ENCODE results near the gene SLAMF1. TPM values are rescaled to one million over a fixed set of nuclear protein-coding genes. Genes with fewer than 3 reads are reported as not detected.
"Not testable (repeated sequence)": the region's sequence is repeated elsewhere in the genome, so short reads cannot be mapped to it uniquely, and the experiment has no call there.

Gene SLAMF1
- total and polyA plus RNA-seq, 2 of the 13 experiments (the other 11 are each of a cell fraction or from before 2014, with no cell fraction given) = not detected

GRCh38 chr1:160692390-160692789 is 45.5 kb upstream of the SLAMF1 start:
- H2AFZ ChIP-seq (ENCODE audit: low read length); H3K79me2 ChIP-seq (ENCODE audit: insufficient read depth, low read length); H3K4me2 ChIP-seq (ENCODE audit: low read depth, low read length); POLR2A ChIA-PET; BruUV-seq (replicated peaks); FAIRE-seq; H3K4me3 ChIP-seq (replicated peaks in 1 of 3; ENCODE audit: insufficient read depth in 1 of 3, low read depth in 2 of 3, low read length in 3 of 3); in situ Hi-C loops (cut with HindIII; ENCODE audit: extremely low pct_ligation_motif_present, low pct_unique_long_range_greater_than_20kb); intact Hi-C loops (cut with micrococcal nuclease; ENCODE audit: unreplicated experiment); H3K9ac ChIP-seq (ENCODE audit: insufficient read depth, low read depth, low read length); H3K4me1 ChIP-seq (ENCODE audit: insufficient read depth, low read length); CTCF ChIA-PET (ENCODE audit: low intra/inter-chr PET ratio, low total read pairs); H4K20me1 ChIP-seq (ENCODE audit: insufficient read depth, low read length); ATAC-seq; H3K36me3 ChIP-seq (replicated peaks in 1 of 2; ENCODE audit: control insufficient read depth in 1 of 2, insufficient read depth in 2 of 2, low read length in 2 of 2); H3K27me3 ChIP-seq (ENCODE audit: control insufficient read depth in 1 of 2, insufficient read depth in 2 of 2, low read length in 2 of 2); H3K27ac ChIP-seq (ENCODE audit: extremely low read length, insufficient read depth, low read length); H3K9me3 ChIP-seq (ENCODE audit: low read length): not testable (repeated sequence)
- TF ChIP-seq, protein P1, sequence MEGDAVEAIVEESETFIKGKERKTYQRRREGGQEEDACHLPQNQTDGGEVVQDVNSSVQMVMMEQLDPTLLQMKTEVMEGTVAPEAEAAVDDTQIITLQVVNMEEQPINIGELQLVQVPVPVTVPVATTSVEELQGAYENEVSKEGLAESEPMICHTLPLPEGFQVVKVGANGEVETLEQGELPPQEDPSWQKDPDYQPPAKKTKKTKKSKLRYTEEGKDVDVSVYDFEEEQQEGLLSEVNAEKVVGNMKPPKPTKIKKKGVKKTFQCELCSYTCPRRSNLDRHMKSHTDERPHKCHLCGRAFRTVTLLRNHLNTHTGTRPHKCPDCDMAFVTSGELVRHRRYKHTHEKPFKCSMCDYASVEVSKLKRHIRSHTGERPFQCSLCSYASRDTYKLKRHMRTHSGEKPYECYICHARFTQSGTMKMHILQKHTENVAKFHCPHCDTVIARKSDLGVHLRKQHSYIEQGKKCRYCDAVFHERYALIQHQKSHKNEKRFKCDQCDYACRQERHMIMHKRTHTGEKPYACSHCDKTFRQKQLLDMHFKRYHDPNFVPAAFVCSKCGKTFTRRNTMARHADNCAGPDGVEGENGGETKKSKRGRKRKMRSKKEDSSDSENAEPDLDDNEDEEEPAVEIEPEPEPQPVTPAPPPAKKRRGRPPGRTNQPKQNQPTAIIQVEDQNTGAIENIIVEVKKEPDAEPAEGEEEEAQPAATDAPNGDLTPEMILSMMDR (CRISPR knock-in tag; IDR thresholded peaks at IDR 0.05) = peak; percentile 23; the same call in 1 of the 2 replicates
- peak; percentile 30; the same call in 1 of the 2 replicates for TF ChIP-seq STAG1 (CRISPR knock-in tag; IDR thresholded peaks at IDR 0.05)
- WGBS (ENCODE audit: low lambda C conversion rate) = 51% methylated on average over 10 of the region's 10 CpGs
- peak; percentile 10 for DNase-seq (ENCODE audit: low spot score)

GRCh38 chr1:160685266-160685665 is 38.4 kb upstream of the SLAMF1 start:
- Histone ChIP-seq H3K27ac (ENCODE audit: extremely low read length, insufficient read depth, low read length) (no peak overlapping the region), H3K27me3 (ENCODE audit: control insufficient read depth in 1 of 2, insufficient read depth in 2 of 2, low read length in 2 of 2) (no peaks in the 10 kb centered on the region; a peak in 1 of 5 replicates), H3K9ac (ENCODE audit: insufficient read depth, low read depth, low read length) (no peak overlapping the region), H3K4me1 (ENCODE audit: insufficient read depth, low read length) (no peaks in the 10 kb centered on the region), H4K20me1 (ENCODE audit: insufficient read depth, low read length) (no peaks in the 10 kb centered on the region), H2AFZ (ENCODE audit: low read length) (no peak overlapping the region), H3K4me2 (ENCODE audit: low read depth, low read length) (no peak overlapping the region), H3K36me3 (replicated peaks in 1 of 2; ENCODE audit: control insufficient read depth in 1 of 2, insufficient read depth in 2 of 2, low read length in 2 of 2) (no peaks in the 10 kb centered on the region), H3K79me2 (ENCODE audit: insufficient read depth, low read length) (no peaks in the 10 kb centered on the region), H3K4me3 (replicated peaks in 1 of 3; ENCODE audit: insufficient read depth in 1 of 3, low read depth in 2 of 3, low read length in 3 of 3) (no peak overlapping the region), H3K9me3 (ENCODE audit: low read length) (no peaks in the 10 kb centered on the region)
- ATAC-seq = no peak
- no peak for FAIRE-seq
- intact Hi-C loops (cut with micrococcal nuclease; ENCODE audit: unreplicated experiment) (no loop called here), in situ Hi-C loops (cut with HindIII; ENCODE audit: extremely low pct_ligation_motif_present, low pct_unique_long_range_greater_than_20kb) (no loop called here)
- ChIA-PET CTCF (ENCODE audit: low intra/inter-chr PET ratio, low total read pairs) (no interaction called here), POLR2A (no interaction called here)
- BruUV-seq (replicated peaks) = no TSS peak
- no peak for DNase-seq (ENCODE audit: low spot score)
- no peak for TF ChIP-seq NFE2 (CRISPR knock-in tag; IDR thresholded peaks at IDR 0.05)
- TF ChIP-seq NBN (conservative IDR thresholded peaks at IDR 0.05) = no peak
- TF ChIP-seq HNRNPH1 (optimal IDR thresholded peaks at IDR 0.05; ENCODE audit: low read depth, low read length) = no peak
- TF ChIP-seq PAX8 (CRISPR knock-in tag; IDR thresholded peaks at IDR 0.05; ENCODE audit: borderline replicate concordance) = no peak
- no peak for TF ChIP-seq ZNF615 (CRISPR knock-in tag; IDR thresholded peaks at IDR 0.05; ENCODE audit: borderline replicate concordance)
- no peak for TF ChIP-seq KLF13 (CRISPR knock-in tag; IDR thresholded peaks at IDR 0.05)
- TF ChIP-seq ZNF614 (CRISPR knock-in tag; IDR thresholded peaks at IDR 0.05; ENCODE audit: borderline replicate concordance) = no peak
- no peak for TF ChIP-seq E2F5 (CRISPR knock-in tag; conservative IDR thresholded peaks at IDR 0.05)
- no peak for TF ChIP-seq FOXP1 (IDR thresholded peaks at IDR 0.05)
- no peak for TF ChIP-seq FOXP1 (CRISPR knock-in tag; IDR thresholded peaks at IDR 0.05)
- no peak for TF ChIP-seq SRSF4 (IDR thresholded peaks at IDR 0.05; ENCODE audit: low read depth, low read length, poor library complexity, severe bottlenecking)
- TF ChIP-seq, protein P2, sequence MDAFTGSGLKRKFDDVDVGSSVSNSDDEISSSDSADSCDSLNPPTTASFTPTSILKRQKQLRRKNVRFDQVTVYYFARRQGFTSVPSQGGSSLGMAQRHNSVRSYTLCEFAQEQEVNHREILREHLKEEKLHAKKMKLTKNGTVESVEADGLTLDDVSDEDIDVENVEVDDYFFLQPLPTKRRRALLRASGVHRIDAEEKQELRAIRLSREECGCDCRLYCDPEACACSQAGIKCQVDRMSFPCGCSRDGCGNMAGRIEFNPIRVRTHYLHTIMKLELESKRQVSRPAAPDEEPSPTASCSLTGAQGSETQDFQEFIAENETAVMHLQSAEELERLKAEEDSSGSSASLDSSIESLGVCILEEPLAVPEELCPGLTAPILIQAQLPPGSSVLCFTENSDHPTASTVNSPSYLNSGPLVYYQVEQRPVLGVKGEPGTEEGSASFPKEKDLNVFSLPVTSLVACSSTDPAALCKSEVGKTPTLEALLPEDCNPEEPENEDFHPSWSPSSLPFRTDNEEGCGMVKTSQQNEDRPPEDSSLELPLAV (CRISPR knock-in tag; conservative IDR thresholded peaks at IDR 0.05; ENCODE audit: low read depth) = no peak
- no peak for TF ChIP-seq HOXA3 (CRISPR knock-in tag; IDR thresholded peaks at IDR 0.05)
- no peak for TF ChIP-seq NCOR1 (IDR thresholded peaks at IDR 0.05; ENCODE audit: borderline replicate concordance, low read length)
